ENCODE results near the gene GTF2F2. TPM values are rescaled to one million over a fixed set of nuclear protein-coding genes. Genes with fewer than 3 reads are reported as not detected.

GTF2F2 gene
- total RNA-seq, 4 donors from 2014 or later = 11.5 to 16.9 (median 13.3) TPM

GRCh38 chr13:45225370-45225769 lies 105.1 kb downstream of the GTF2F2 start:
- intact Hi-C loops (cut with DNase I; ENCODE audit: low total_unique reads) (no loop called here), in situ Hi-C loops (cut with MboI; ENCODE audit: low sequenced_read_pairs in 4 of 4) (no loop called here)
- Histone ChIP-seq H3K4me1 (peaks cover 10 to 11% of the 10 kb centered on the region in 2 donors), H3K27ac (peak overlapping the region in 2 of 4 donors; percentile 40 to 53), H3K4me3 (no peak overlapping the region), H3K36me3 (no peaks in the 10 kb centered on the region), H3K27me3 (no peaks in the 10 kb centered on the region), H3K9me3 (no peaks in the 10 kb centered on the region)
- DNase-seq = peak in 1 of 2 donors; percentile 37
- peak in 1 of 2 donors; percentile 65 for ATAC-seq
- TF ChIP-seq POLR2A (IDR thresholded peaks at IDR 0.05) (no peak), CTCF (IDR thresholded peaks at IDR 0.05 in 4 of 5, conservative IDR thresholded peaks at IDR 0.05 in 1 of 5) (no peak)

GRCh38 chr13:45226024-45226423 lies 105.7 kb downstream of the GTF2F2 start:
- Histone ChIP-seq H3K36me3 (no peaks in the 10 kb centered on the region), H3K9me3 (no peaks in the 10 kb centered on the region), H3K27me3 (no peaks in the 10 kb centered on the region), H3K4me1 (peaks cover 10 to 11% of the 10 kb centered on the region in 2 donors), H3K27ac (peak overlapping the region in 2 of 4 donors; percentile 40 to 53), H3K4me3 (no peak overlapping the region)
- TF ChIP-seq CTCF (IDR thresholded peaks at IDR 0.05 in 4 of 5, conservative IDR thresholded peaks at IDR 0.05 in 1 of 5) = no peak
- no peak for TF ChIP-seq POLR2A (IDR thresholded peaks at IDR 0.05)
- in situ Hi-C loops (cut with MboI; ENCODE audit: low sequenced_read_pairs in 4 of 4) = no loop called here
- ATAC-seq (peak; percentile 54 to 80), DNase-seq (no peak)
- intact Hi-C loops (cut with DNase I; ENCODE audit: low total_unique reads) = no loop called here

- ATAC-seq = no peak
- in situ Hi-C loops (cut with MboI; ENCODE audit: low sequenced_read_pairs in 4 of 4) (no loop called here), intact Hi-C loops (cut with DNase I; ENCODE audit: low total_unique reads) (no loop called here)
- no peaks in the 10 kb centered on the region for H3K9me3 ChIP-seq
- no peaks in the 10 kb centered on the region for H3K36me3 ChIP-seq
- H3K4me3 ChIP-seq = no peak overlapping the region
- TF ChIP-seq POLR2A (IDR thresholded peaks at IDR 0.05) = no peak
- TF ChIP-seq CTCF (IDR thresholded peaks at IDR 0.05 in 4 of 5, conservative IDR thresholded peaks at IDR 0.05 in 1 of 5) = no peak
- no peak for DNase-seq
- no peak overlapping the region for H3K27ac ChIP-seq
- no peaks in the 10 kb centered on the region for H3K27me3 ChIP-seq
- H3K4me1 ChIP-seq = peaks cover 10 to 11% of the 10 kb centered on the region in 2 donors
Observed at GRCh38 chr13:45228002-45228401, 107.7 kb downstream of the GTF2F2 start.

GRCh38 chr13:45229172-45229571 lies 108.9 kb downstream of the GTF2F2 start:
- Histone ChIP-seq H3K9me3 (no peaks in the 10 kb centered on the region), H3K36me3 (no peaks in the 10 kb centered on the region), H3K4me1 (peaks cover 10 to 11% of the 10 kb centered on the region in 2 donors), H3K27ac (no peak overlapping the region), H3K27me3 (no peaks in the 10 kb centered on the region), H3K4me3 (no peak overlapping the region)
- intact Hi-C loops (cut with DNase I; ENCODE audit: low total_unique reads) = no loop called here
- in situ Hi-C loops (cut with MboI; ENCODE audit: low sequenced_read_pairs in 4 of 4) = no loop called here
- ATAC-seq = no peak
- DNase-seq = no peak
- TF ChIP-seq CTCF (IDR thresholded peaks at IDR 0.05 in 4 of 5, conservative IDR thresholded peaks at IDR 0.05 in 1 of 5) = no peak
- no peak for TF ChIP-seq POLR2A (IDR thresholded peaks at IDR 0.05)

GRCh38 chr13:45231305-45231704 lies 111.0 kb downstream of the GTF2F2 start:
- no peaks in the 10 kb centered on the region for H3K27me3 ChIP-seq
- in situ Hi-C loops (cut with MboI; ENCODE audit: low sequenced_read_pairs in 4 of 4) (loop anchor here in 1 of 4 donors (10.0 kb wide), 1 partner anchor 57 kb away; no protein-coding TSS in a partner anchor), intact Hi-C loops (cut with DNase I; ENCODE audit: low total_unique reads) (no loop called here)
- DNase-seq (no peak), ATAC-seq (no peak)
- H3K36me3 ChIP-seq = no peaks in the 10 kb centered on the region
- peaks cover 0 to 2% of the 10 kb centered on the region in 2 donors for H3K4me1 ChIP-seq
- H3K9me3 ChIP-seq = no peaks in the 10 kb centered on the region
- H3K4me3 ChIP-seq = no peak overlapping the region
- no peak for TF ChIP-seq CTCF (IDR thresholded peaks at IDR 0.05 in 4 of 5, conservative IDR thresholded peaks at IDR 0.05 in 1 of 5)
- TF ChIP-seq POLR2A (IDR thresholded peaks at IDR 0.05) = no peak
- H3K27ac ChIP-seq = no peak overlapping the region
